Upper lobe of left lung (tissue), 6 donors: ENCODE data around the gene PCLAF. TPM values are rescaled to one million over a fixed set of nuclear protein-coding genes. Genes with fewer than 3 reads are reported as not detected.
A peak's percentile ranks its signal among the peaks of the same experiment; 100 is the strongest.

ENCODE experiments used
- ATAC-seq, 2 donors: fragments of 200-7000 bp; cut with Tn5 transposase; one replicate each; pipeline ENCODE4 v1.9.1; 2022; ENCODE audit warnings: mild to moderate bottlenecking in 2 of 2, moderate library complexity in 2 of 2; ENCODE audit not compliant: low FRiP score in 2 of 2
- DNase-seq, 2 donors: peaks; one replicate each; pipeline ENCODE4 v3.0.0-alpha.2; 2019 to 2020
- H3K27ac ChIP-seq, 4 donors: fragments of 200-600 bp; sonication (generic); one replicate each; pipeline ENCODE4 v1.5.1; 2016 to 2019
- H3K27me3 ChIP-seq, 4 donors: fragments of 200-600 bp; sonication (generic); one replicate each; pipeline ENCODE4 v1.5.1; 2017 to 2019
- H3K36me3 ChIP-seq, 4 donors: fragments of 200-600 bp; sonication (generic); one replicate each; pipeline ENCODE4 v1.5.1; 2016 to 2019
- H3K4me1 ChIP-seq, 4 donors: fragments of 200-600 bp; sonication (generic); one replicate each; pipeline ENCODE4 v1.5.1; 2018 to 2019
- H3K4me3 ChIP-seq, 4 donors: fragments of 200-600 bp; sonication (generic); one replicate each; pipeline ENCODE4 v1.5.1; 2017 to 2019; ENCODE audit warnings: mild to moderate bottlenecking in 2 of 4, moderate library complexity in 1 of 4
- H3K9me3 ChIP-seq, 4 donors: fragments of 200-600 bp; sonication (generic); one replicate each; pipeline ENCODE4 v1.5.1; 2018 to 2019
- EP300 ChIP-seq, 4 donors: sonication (generic); formaldehyde crosslinking; IDR thresholded peaks; one replicate each; pipeline ENCODE4 v1.5.1; 2017; ENCODE audit warnings: antibody characterized with exemption in 4 of 4, control low read depth in 2 of 4
- POLR2A ChIP-seq, 4 donors: fragments of 450-650 bp; IDR thresholded peaks; one replicate each; pipeline ENCODE4 v1.5.1; 2016 to 2017; ENCODE audit warnings: antibody characterized with exemption in 4 of 4, mild to moderate bottlenecking in 2 of 4
- POLR2AphosphoS5 ChIP-seq, 2 donors: sonication (generic); formaldehyde crosslinking; IDR thresholded peaks; one replicate each; pipeline ENCODE4 v1.5.1; 2017; ENCODE audit warnings: antibody characterized with exemption in 2 of 2
- WGBS, 2 donors: methylation state at CpG; one replicate each; pipeline ENCODE4 v1.1.5; 2017 to 2018; 5-methylcytosine and 5-hydroxymethylcytosine counted together
- total RNA-seq, 6 donors: library from RNA; depleted of rRNA in 4 of 6; stranded (reverse); fragments of >200 nt in 4 of 6; gene quantifications; one replicate each; pipeline versions ENCODE4 v1.1.0 to v1.2.1, GENCODE V29; 2016 to 2021
- TF ChIP-seq, protein P1 (sequence below), 6 experiments: fragments of 450-650 bp in 4 of 6; fragments of 200-600 bp in 2 of 6; sonication (generic) in 2 of 6; IDR thresholded peaks; one replicate each; pipeline ENCODE4 v1.5.1; 2016 to 2019; ENCODE audit warnings: antibody characterized with exemption in 6 of 6
- donor health status: DM: no; HTN: no; CAD: no; lungs with moderate emphysema.
- donor health status: DM: no; HTN: yes; CAD: no; lungs with severe emphysema.

PCLAF gene, protein sequence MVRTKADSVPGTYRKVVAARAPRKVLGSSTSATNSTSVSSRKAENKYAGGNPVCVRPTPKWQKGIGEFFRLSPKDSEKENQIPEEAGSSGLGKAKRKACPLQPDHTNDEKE
- total RNA-seq: 1 to 10 TPM in 4 of 6 donors, not detected in 2; 1.6 to 3.6 (median 2.0) TPM

DNA sequence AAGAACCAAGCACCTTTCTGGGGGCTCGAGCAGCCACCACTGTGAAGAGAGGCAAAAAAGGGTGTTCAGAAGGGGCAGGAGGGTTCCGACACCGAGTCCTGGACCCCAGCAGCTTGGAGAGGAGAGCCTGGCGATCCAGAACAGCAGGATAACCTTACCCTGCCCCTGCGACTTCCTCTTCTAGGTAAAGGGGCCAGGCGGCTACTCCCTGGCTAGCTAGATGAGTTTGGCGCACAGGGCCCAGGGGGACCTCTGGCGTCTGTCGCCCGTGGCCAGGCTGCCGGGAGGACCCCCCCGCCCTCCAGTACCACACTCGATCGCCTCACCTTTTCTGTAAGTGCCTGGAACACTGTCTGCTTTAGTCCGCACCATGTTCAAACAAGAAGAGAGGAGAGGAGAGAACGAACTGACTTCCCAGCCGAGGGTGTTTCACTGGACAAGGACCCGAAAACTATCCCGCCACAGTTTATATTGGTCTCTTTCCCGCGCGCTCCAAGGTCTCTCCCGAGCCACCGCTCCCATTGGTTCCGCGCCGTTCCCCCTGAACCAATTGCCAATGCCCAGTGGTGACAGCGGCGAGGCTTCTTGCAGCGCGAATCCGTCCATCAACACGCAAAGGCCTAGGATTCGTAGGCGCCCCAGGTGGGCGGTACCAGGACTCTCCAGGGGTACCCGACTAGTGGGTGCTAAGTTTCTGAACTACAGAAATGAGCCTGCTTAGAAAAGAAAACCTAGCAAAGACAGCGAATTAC lies at the start of gene PCLAF:
Gene PCLAF (minus strand): TSS at position 442 of the 752 bp plus-strand sequence. CDS start 70 bp downstream, at position 372.
- peak; percentile 99 to 100 for ATAC-seq
- H3K27ac ChIP-seq: peak within 1 kb of the TSS in 1 of 4 donors; percentile 36
- WGBS, 2 donors: 0 to 12% methylated on average over 18 to 38 of the region's 38 CpGs

DNA sequence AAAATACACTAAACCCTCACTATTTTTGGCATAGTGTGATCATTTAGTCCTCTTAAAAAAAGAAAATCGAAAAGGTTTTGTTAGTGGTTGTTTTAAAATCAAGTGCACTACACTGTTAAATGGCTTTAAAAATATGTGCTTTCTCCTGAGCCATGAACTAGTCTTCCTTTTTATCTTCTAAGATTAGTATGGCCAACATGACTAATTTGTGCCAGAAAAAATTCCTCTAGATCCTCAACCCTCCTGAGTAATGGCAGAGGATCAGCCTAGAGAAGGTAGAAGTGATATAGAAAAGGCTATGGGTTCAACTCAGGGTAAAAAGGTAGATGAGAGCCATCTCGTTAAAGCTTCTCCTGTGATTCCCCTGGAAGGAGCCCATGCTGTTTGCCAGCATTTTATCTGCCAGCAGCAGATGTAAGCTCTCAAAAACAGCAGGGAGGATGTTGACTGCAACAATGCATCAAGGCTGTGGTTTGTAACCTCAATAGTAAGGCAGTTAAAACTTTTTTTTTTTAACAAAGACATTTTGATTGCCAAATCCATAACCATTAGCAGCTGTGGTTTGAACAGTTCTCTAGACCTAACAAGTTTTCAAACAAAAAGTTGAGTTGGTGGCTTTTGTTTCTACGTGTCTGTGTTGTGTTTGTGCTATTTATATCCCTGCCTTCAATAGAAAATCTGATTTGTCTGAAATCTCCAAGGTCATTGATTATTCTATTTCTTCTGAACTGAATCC lies 48.9 kb upstream of the PCLAF start:
- peak in 1 of 2 donors; percentile 82 for ATAC-seq
- peak in 1 of 2 donors; percentile 22 for DNase-seq
- WGBS, 2 donors: 24 to 29% methylated on average over 3 of the region's 3 CpGs
- Histone ChIP-seq H3K4me1 (peaks cover 0 to 7% (median 4%) of the 10 kb centered on the region in 4 donors), H3K9me3 (no peaks in the 10 kb centered on the region), H3K27ac (peak overlapping the region in 2 of 4 donors; percentile 14 to 26), H3K36me3 (peaks cover 6 to 43% (median 17%) of the 10 kb centered on the region in 4 donors), H3K4me3 (no peak overlapping the region), H3K27me3 (no peaks in the 10 kb centered on the region)
- TF ChIP-seq, protein P1, sequence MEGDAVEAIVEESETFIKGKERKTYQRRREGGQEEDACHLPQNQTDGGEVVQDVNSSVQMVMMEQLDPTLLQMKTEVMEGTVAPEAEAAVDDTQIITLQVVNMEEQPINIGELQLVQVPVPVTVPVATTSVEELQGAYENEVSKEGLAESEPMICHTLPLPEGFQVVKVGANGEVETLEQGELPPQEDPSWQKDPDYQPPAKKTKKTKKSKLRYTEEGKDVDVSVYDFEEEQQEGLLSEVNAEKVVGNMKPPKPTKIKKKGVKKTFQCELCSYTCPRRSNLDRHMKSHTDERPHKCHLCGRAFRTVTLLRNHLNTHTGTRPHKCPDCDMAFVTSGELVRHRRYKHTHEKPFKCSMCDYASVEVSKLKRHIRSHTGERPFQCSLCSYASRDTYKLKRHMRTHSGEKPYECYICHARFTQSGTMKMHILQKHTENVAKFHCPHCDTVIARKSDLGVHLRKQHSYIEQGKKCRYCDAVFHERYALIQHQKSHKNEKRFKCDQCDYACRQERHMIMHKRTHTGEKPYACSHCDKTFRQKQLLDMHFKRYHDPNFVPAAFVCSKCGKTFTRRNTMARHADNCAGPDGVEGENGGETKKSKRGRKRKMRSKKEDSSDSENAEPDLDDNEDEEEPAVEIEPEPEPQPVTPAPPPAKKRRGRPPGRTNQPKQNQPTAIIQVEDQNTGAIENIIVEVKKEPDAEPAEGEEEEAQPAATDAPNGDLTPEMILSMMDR (IDR thresholded peaks at IDR 0.05): no peak
- no peak for TF ChIP-seq POLR2A (IDR thresholded peaks at IDR 0.05)

More for the DNA sequence above, at the start of gene PCLAF:
- peak within 1 kb of the TSS; percentile 33 to 76 (median 54) for H3K4me3 ChIP-seq
- TF ChIP-seq EP300 (IDR thresholded peaks at IDR 0.05) (no peak), POLR2AphosphoS5 (IDR thresholded peaks at IDR 0.05) (peak; percentile 19 to 36)
- TF ChIP-seq, protein P1 (IDR thresholded peaks at IDR 0.05): peak in 1 of 6 experiments; percentile 13
- peaks cover 6 to 13% (median 10%) of the 10 kb centered on the region in 4 donors for H3K4me1 ChIP-seq
- no peaks in the 10 kb centered on the region for H3K9me3 ChIP-seq
- no peaks in the 10 kb centered on the region for H3K27me3 ChIP-seq
- peak; percentile 88 to 98 for DNase-seq
- no peaks in the 10 kb centered on the region for H3K36me3 ChIP-seq

DNA sequence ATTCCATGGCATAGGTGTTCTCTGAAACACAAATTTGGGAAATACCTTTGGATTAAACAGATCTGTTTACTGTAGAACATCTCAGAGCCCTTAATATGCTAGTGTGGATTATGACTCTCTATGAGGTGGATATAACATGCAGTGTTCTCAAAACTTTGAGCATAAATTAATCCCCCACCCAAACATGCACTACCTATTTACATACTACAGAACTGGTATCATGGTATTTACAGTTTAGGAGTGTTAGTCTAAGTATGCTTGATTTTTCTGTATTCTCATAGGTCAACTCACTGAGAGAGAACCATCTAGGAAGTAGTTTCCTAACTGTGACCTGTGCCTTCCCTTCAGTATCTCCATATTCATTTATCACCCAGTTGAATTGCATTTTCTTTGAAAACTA lies 48.2 kb upstream of the PCLAF start:
- DNase-seq (no peak), ATAC-seq (no peak)
- Histone ChIP-seq H3K9me3 (no peaks in the 10 kb centered on the region), H3K36me3 (peaks cover 6 to 50% (median 22%) of the 10 kb centered on the region in 4 donors), H3K27me3 (no peaks in the 10 kb centered on the region), H3K4me1 (peaks cover 0 to 7% (median 4%) of the 10 kb centered on the region in 4 donors), H3K27ac (peak overlapping the region in 1 of 4 donors; percentile 26), H3K4me3 (no peak overlapping the region)
- TF ChIP-seq, protein P1 (IDR thresholded peaks at IDR 0.05): no peak
- TF ChIP-seq POLR2A (IDR thresholded peaks at IDR 0.05) (no peak), POLR2AphosphoS5 (IDR thresholded peaks at IDR 0.05) (no peak), EP300 (IDR thresholded peaks at IDR 0.05) (no peak)

DNA sequence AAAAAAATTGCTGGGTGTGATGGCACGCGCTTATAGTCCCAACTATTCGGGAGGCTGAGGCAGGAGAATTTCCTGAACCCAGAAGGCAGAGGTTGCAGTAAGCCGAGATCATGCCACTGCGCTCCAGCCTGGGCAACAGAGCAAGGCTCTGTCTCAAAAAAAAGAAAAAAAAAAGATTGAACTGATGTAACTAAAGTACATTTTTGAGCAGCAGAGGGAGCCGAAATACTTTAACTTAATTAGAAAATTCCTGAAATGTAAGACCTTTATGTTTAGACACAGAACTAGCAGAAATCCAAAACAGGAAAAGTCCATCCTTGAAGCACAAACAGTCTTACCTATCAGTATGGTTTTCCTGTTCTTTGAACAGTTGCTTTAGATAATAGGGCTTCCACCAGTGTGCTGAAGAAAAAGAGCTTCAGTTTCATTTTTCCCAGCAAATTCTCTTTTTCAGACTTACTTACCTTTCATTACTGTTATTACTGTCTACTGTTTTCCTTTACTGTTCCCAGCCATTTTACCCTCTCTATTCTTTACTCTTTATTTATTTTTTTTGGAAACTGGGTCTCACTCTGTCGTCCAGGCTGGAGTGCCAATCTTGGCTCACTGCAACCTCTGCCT lies 45.7 kb upstream of the PCLAF start:
- no peaks in the 10 kb centered on the region for H3K9me3 ChIP-seq
- ATAC-seq (no peak), DNase-seq (no peak)
- no peak overlapping the region for H3K4me3 ChIP-seq
- H3K27ac ChIP-seq: no peak overlapping the region
- peaks cover 6 to 61% (median 26%) of the 10 kb centered on the region in 4 donors for H3K36me3 ChIP-seq
- TF ChIP-seq POLR2A (IDR thresholded peaks at IDR 0.05): no peak
- no peak for TF ChIP-seq EP300 (IDR thresholded peaks at IDR 0.05)
- TF ChIP-seq, protein P1 (IDR thresholded peaks at IDR 0.05): peak in 3 of 6 experiments; percentile 12 to 31 (median 25)
- no peaks in the 10 kb centered on the region for H3K27me3 ChIP-seq
- H3K4me1 ChIP-seq: peaks cover 0 to 7% (median 4%) of the 10 kb centered on the region in 4 donors
- WGBS, 2 donors: 77 to 79% methylated on average over 7 of the region's 7 CpGs
